ENCODE measurements around the gene KRT12. TPM values are rescaled to one million over a fixed set of nuclear protein-coding genes. Genes with fewer than 3 reads are reported as not detected.

Gene KRT12
- total RNA-seq, 1 donor from 2014 or later = not detected

DNA sequence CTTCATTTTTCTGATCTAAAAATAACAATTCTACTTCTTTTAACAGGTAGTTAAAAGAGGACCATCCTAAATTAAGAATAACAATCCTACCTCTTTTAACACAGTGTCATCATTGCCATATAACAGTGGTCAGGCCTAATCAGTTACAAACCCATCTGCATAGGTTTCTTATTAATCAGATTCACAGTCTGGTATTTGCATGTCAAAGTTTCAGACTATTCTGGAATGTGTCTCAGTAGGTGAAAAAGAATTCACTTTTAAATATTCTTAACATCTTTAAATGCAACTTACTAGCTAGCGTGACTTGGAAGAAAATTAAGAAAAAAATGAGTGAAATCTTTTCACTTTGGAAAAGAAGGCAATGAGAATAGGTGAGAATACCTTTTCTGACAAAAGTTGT lies 6.8 kb upstream of the KRT12 start:
- Mint-ChIP-seq H3K9me3 (ENCODE audit: unreplicated experiment) (peaks cover 2% of the 10 kb centered on the region), H3K4me3 (ENCODE audit: unreplicated experiment) (no peak overlapping the region), H3K36me3 (ENCODE audit: unreplicated experiment) (no peaks in the 10 kb centered on the region), H3K27me3 (ENCODE audit: unreplicated experiment) (no peaks in the 10 kb centered on the region), H3K27ac (ENCODE audit: unreplicated experiment) (no peak overlapping the region), H3K4me1 (ENCODE audit: low read depth, unreplicated experiment) (peaks cover 2% of the 10 kb centered on the region)
- no peak for DNase-seq
- TF ChIP-seq CTCF (IDR thresholded peaks at IDR 0.05; ENCODE audit: partially characterized antibody, unreplicated experiment) = no peak

DNA sequence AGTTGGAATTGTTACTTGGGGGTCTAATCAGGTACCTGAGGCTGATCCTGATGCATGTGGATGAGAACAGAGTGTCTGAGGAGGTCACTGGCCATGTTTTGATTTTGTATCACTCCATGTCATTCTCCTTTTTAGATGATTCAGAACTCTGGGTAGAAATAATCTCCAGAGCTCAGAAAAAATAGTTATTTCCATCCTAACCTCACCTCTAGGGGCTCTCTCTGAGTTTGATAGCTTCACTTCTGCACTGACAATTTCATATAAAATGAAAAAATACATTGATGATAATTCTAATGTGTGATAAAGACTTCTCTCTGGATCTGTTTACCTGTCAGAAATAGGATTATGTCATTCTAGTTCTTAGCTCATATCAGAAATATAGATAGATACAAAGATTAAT lies 6.2 kb upstream of the KRT12 start:
- peaks cover 2% of the 10 kb centered on the region for H3K9me3 Mint-ChIP-seq (ENCODE audit: unreplicated experiment)
- no peak overlapping the region for H3K27ac Mint-ChIP-seq (ENCODE audit: unreplicated experiment)
- no peak for TF ChIP-seq CTCF (IDR thresholded peaks at IDR 0.05; ENCODE audit: partially characterized antibody, unreplicated experiment)
- H3K4me3 Mint-ChIP-seq (ENCODE audit: unreplicated experiment) = no peak overlapping the region
- H3K27me3 Mint-ChIP-seq (ENCODE audit: unreplicated experiment) = no peaks in the 10 kb centered on the region
- H3K36me3 Mint-ChIP-seq (ENCODE audit: unreplicated experiment) = no peaks in the 10 kb centered on the region
- no peak for DNase-seq
- H3K4me1 Mint-ChIP-seq (ENCODE audit: low read depth, unreplicated experiment) = peaks cover 2% of the 10 kb centered on the region

DNA sequence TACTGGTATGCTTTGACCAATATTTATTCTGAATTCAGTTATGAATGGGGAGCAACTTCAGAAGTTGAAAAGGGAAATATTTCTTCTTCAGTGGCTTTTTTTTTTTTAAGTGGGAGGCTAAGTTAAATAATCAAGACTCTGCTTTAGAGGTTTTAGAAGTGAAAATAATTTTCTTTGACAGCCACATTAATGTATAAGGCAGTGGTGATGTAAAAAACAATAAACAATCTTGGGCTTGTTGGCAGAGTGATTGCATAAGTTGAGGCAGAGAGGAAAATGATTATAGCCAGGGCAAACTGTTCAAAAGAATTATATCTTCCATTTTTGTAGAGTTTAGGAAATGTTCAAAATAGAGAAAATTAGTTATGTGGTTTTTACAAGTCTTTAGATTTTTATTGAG lies 5.4 kb upstream of the KRT12 start:
- no peak overlapping the region for H3K27ac Mint-ChIP-seq (ENCODE audit: unreplicated experiment)
- no peak overlapping the region for H3K4me3 Mint-ChIP-seq (ENCODE audit: unreplicated experiment)
- no peak for TF ChIP-seq CTCF (IDR thresholded peaks at IDR 0.05; ENCODE audit: partially characterized antibody, unreplicated experiment)
- H3K9me3 Mint-ChIP-seq (ENCODE audit: unreplicated experiment) = peaks cover 2% of the 10 kb centered on the region
- H3K36me3 Mint-ChIP-seq (ENCODE audit: unreplicated experiment) = no peaks in the 10 kb centered on the region
- DNase-seq = no peak
- no peaks in the 10 kb centered on the region for H3K27me3 Mint-ChIP-seq (ENCODE audit: unreplicated experiment)
- H3K4me1 Mint-ChIP-seq (ENCODE audit: low read depth, unreplicated experiment) = peaks cover 2% of the 10 kb centered on the region

DNA sequence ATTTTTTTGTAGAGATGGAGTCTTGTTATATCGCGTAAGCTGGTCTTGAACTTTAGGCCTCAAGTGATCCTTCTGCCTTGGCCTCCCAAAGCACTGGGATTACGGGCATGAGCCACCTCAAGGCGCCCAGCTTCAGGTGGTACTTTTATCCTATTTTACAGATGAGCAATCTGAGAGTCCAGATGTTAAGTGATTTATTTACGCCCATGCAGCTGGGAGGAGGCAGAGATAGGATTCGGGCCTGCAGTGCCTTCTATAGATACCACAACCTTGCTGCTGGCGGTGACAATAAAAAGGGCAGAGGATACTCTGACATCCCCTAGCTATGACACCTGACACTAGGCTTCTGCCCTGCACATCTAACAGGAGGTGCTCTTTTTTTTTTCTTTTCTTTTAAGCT lies 4.3 kb upstream of the KRT12 start:
- DNase-seq = no peak
- H3K36me3 Mint-ChIP-seq (ENCODE audit: unreplicated experiment) = no peaks in the 10 kb centered on the region
- no peak overlapping the region for H3K27ac Mint-ChIP-seq (ENCODE audit: unreplicated experiment)
- peaks cover 2% of the 10 kb centered on the region for H3K4me1 Mint-ChIP-seq (ENCODE audit: low read depth, unreplicated experiment)
- H3K4me3 Mint-ChIP-seq (ENCODE audit: unreplicated experiment) = no peak overlapping the region
- no peak for TF ChIP-seq CTCF (IDR thresholded peaks at IDR 0.05; ENCODE audit: partially characterized antibody, unreplicated experiment)
- peaks cover 2% of the 10 kb centered on the region for H3K9me3 Mint-ChIP-seq (ENCODE audit: unreplicated experiment)
- peaks cover 2% of the 10 kb centered on the region for H3K27me3 Mint-ChIP-seq (ENCODE audit: unreplicated experiment)

DNA sequence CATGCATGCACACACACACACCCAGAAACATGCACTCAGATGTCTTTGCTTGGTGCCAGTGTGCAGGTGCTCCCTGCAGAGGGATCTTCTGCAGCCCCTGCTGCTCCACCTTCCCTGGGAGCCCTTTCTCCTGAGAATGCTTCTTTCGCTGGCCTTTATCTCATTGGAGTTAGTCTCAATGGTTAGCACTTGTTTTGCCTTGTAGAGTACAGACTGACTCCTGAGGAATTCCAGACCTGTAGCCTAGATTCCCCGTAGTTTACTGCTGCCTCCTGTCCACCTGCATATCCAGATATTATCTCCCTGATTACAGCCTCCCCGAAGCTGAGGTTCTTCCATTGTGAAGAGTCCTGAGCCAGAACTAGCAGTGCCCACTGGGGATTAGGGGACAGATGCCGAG lies 3.1 kb upstream of the KRT12 start:
- no peak for TF ChIP-seq CTCF (IDR thresholded peaks at IDR 0.05; ENCODE audit: partially characterized antibody, unreplicated experiment)
- no peak overlapping the region for H3K4me3 Mint-ChIP-seq (ENCODE audit: unreplicated experiment)
- H3K27ac Mint-ChIP-seq (ENCODE audit: unreplicated experiment) = no peak overlapping the region
- peaks cover 2% of the 10 kb centered on the region for H3K27me3 Mint-ChIP-seq (ENCODE audit: unreplicated experiment)
- H3K4me1 Mint-ChIP-seq (ENCODE audit: low read depth, unreplicated experiment) = no peaks in the 10 kb centered on the region
- peaks cover under 1% of the 10 kb centered on the region for H3K9me3 Mint-ChIP-seq (ENCODE audit: unreplicated experiment)
- DNase-seq = no peak
- no peaks in the 10 kb centered on the region for H3K36me3 Mint-ChIP-seq (ENCODE audit: unreplicated experiment)

Data from glutamatergic neuron (in vitro differentiated cells).